ENCODE results near the gene CTIF. TPM values are rescaled to one million over a fixed set of nuclear protein-coding genes. Genes with fewer than 3 reads are reported as not detected.

Gene CTIF
- total RNA-seq, 2 experiments from 2014 or later: 6.3 to 6.9 TPM

- ChIA-PET CTCF (interaction anchor here (0.5 kb wide), 1 partner anchor 57 kb away, joined by 3 read pairs; no protein-coding TSS in a partner anchor), POLR2A (no interaction called here)
Observed at GRCh38 chr18:48826271-48826670, 287.4 kb downstream of the CTIF start.

- POLR2A ChIA-PET: no interaction called here
- CTCF ChIA-PET: interaction anchor here (1.1 kb wide), 1 partner anchor 25 kb away, joined by 3 read pairs; no protein-coding TSS in a partner anchor
Observed at GRCh38 chr18:48826806-48827205, 288.0 kb downstream of the CTIF start.

GRCh38 chr18:48827291-48828193 is 288.7 kb downstream of the CTIF start:
- ChIA-PET CTCF (interaction anchor here (1.1 to 1.5 kb wide), 2 partner anchors 26 to 121 kb away, joined by 3 read pairs; no protein-coding TSS in a partner anchor), POLR2A (no interaction called here)

- ChIA-PET POLR2A (no interaction called here), CTCF (interaction anchor here (1.5 kb wide), 1 partner anchor 120 kb away, joined by 3 read pairs; no protein-coding TSS in a partner anchor)
Observed at GRCh38 chr18:48828194-48828545, 289.3 kb downstream of the CTIF start.

- POLR2A ChIA-PET: no interaction called here
- CTCF ChIA-PET: interaction anchor here (1.5 kb wide), 1 partner anchor 120 kb away, joined by 3 read pairs; no protein-coding TSS in a partner anchor
Observed at GRCh38 chr18:48828691-48829442, 290.0 kb downstream of the CTIF start.

- ChIA-PET CTCF (interaction anchor here (0.8 kb wide), 1 partner anchor 16 kb away, joined by 3 read pairs; no protein-coding TSS in a partner anchor), POLR2A (no interaction called here)
Observed at GRCh38 chr18:48829443-48830149, 290.8 kb downstream of the CTIF start.

- CTCF ChIA-PET: interaction anchor here (1.0 to 1.4 kb wide), 3 partner anchors 16 to 55 kb away, joined by 3 read pairs; no protein-coding TSS in a partner anchor
- POLR2A ChIA-PET: interaction anchor here (0.7 kb wide), 2 partner anchors 24 to 605 kb away, joined by 3 read pairs; no protein-coding TSS in a partner anchor
Observed at GRCh38 chr18:48831113-48831759, 292.4 kb downstream of the CTIF start.

- CTCF ChIA-PET: interaction anchor here (1.0 to 1.4 kb wide), 3 partner anchors 17 to 55 kb away, joined by 3 read pairs; no protein-coding TSS in a partner anchor
- POLR2A ChIA-PET: interaction anchor here (0.7 kb wide), 2 partner anchors 25 to 604 kb away, joined by 3 read pairs; no protein-coding TSS in a partner anchor
Observed at GRCh38 chr18:48831802-48832201, 293.0 kb downstream of the CTIF start.

- CTCF ChIA-PET: interaction anchor here (1.0 to 1.5 kb wide), 4 partner anchors 13 to 157 kb away, joined by 3 to 4 read pairs (median 4); no protein-coding TSS in a partner anchor
- POLR2A ChIA-PET: interaction anchor here (1.0 kb wide), 1 partner anchor 19 kb away, joined by 3 read pairs; no protein-coding TSS in a partner anchor
Observed at GRCh38 chr18:48832938-48833700, 294.3 kb downstream of the CTIF start.

- CTCF ChIA-PET: interaction anchor here (1.0 to 1.5 kb wide), 2 partner anchors 13 to 33 kb away, joined by 3 to 4 read pairs; no protein-coding TSS in a partner anchor
- POLR2A ChIA-PET: interaction anchor here (1.0 to 1.1 kb wide), 2 partner anchors 19 kb away, joined by 3 to 4 read pairs; no protein-coding TSS in a partner anchor
Observed at GRCh38 chr18:48833701-48834412, 295.0 kb downstream of the CTIF start.

GRCh38 chr18:48834413-48835031 is 295.7 kb downstream of the CTIF start:
- ChIA-PET POLR2A (interaction anchor here (0.7 to 1.1 kb wide), 4 partner anchors 19 to 118 kb away, joined by 3 to 4 read pairs (median 3); no protein-coding TSS in a partner anchor), CTCF (interaction anchor here (0.9 to 1.5 kb wide), 3 partner anchors 9 to 33 kb away, joined by 3 to 4 read pairs (median 3); no protein-coding TSS in a partner anchor)

- CTCF ChIA-PET: interaction anchor here (0.9 to 1.5 kb wide), 2 partner anchors 9 to 15 kb away, joined by 3 to 4 read pairs; no protein-coding TSS in a partner anchor
Observed at GRCh38 chr18:48835119-48835518, 296.3 kb downstream of the CTIF start.

GRCh38 chr18:48835745-48836170 is 296.9 kb downstream of the CTIF start:
- POLR2A ChIA-PET: no interaction called here
- CTCF ChIA-PET: no interaction called here

More at GRCh38 chr18:48835119-48835518, 296.3 kb downstream of the CTIF start:
- POLR2A ChIA-PET: interaction anchor here (0.7 to 1.1 kb wide), 4 partner anchors 20 to 117 kb away, joined by 3 to 4 read pairs (median 3); no protein-coding TSS in a partner anchor

- ChIA-PET POLR2A (interaction anchor here (1.1 kb wide), 1 partner anchor 33 kb away, joined by 4 read pairs; no protein-coding TSS in a partner anchor), CTCF (interaction anchor here (0.8 kb wide), 1 partner anchor 33 kb away, joined by 3 read pairs; no protein-coding TSS in a partner anchor)
Observed at GRCh38 chr18:48836231-48836805, 297.5 kb downstream of the CTIF start.

GRCh38 chr18:48836806-48837615 is 298.2 kb downstream of the CTIF start:
- ChIA-PET POLR2A (interaction anchor here (1.1 kb wide), 1 partner anchor 32 kb away, joined by 4 read pairs; no protein-coding TSS in a partner anchor), CTCF (interaction anchor here (0.8 kb wide), 1 partner anchor 32 kb away, joined by 3 read pairs; no protein-coding TSS in a partner anchor)

Data from activated CD8-positive, alpha-beta memory T cell treated with anti-CD3 and anti-CD28 coated beads for 36 hours (primary cell).